A549 (cell line): ENCODE data around the gene GLRA2.

Experiments used
- CEBPB ChIP-seq, 2 experiments: fragments of >200 bp in 1 of 2; sonication (Bioruptor Twin) in 1 of 2; formaldehyde crosslinking in 1 of 2; IDR thresholded peaks; 2 replicates each; pipeline ENCODE4 v1.6.1; 2012 to 2016
- CHD2 ChIP-seq: fragments of 150-350 bp; IDR thresholded peaks from 2 replicates; pipeline ENCODE4 v1.6.1; 2014; ENCODE audit warnings: low read length; ENCODE audit not compliant: partially characterized antibody
- CHD4 ChIP-seq: fragments of 200-600 bp; sonication (generic); IDR thresholded peaks from 2 replicates; pipeline ENCODE4 v1.6.1; 2016; ENCODE audit warnings: antibody characterized with exemption, mild to moderate bottlenecking, borderline replicate concordance
- CTCF ChIP-seq: fragments of >200 bp; sonication (Bioruptor Twin); formaldehyde crosslinking; IDR thresholded peaks from 3 replicates; pipeline ENCODE4 v1.5.1; 2016
- EP300 ChIP-seq, 2 experiments: fragments of >200 bp; sonication (Bioruptor Twin); formaldehyde crosslinking; IDR thresholded peaks; 2 replicates in 1 of 2; 3 replicates in 1 of 2; pipeline ENCODE4 v1.6.1; 2016 to 2017
- HDAC2 ChIP-seq: fragments of 200-600 bp; sonication (generic); IDR thresholded peaks from 2 replicates; pipeline ENCODE4 v1.6.1; 2016
- HOXA7 ChIP-seq: fragments of 250-450 bp; sonication (Bioruptor Pico); IDR thresholded peaks from 2 replicates; pipeline ENCODE4 v1.5.0; 2020; ENCODE audit warnings: mild to moderate bottlenecking, moderate library complexity
- JUNB ChIP-seq: fragments of >200 bp; sonication (Bioruptor Twin); formaldehyde crosslinking; IDR thresholded peaks from 2 replicates; pipeline ENCODE4 v1.6.1; 2016
- NPAS2 ChIP-seq: fragments of 250-450 bp; sonication (Bioruptor Pico); IDR thresholded peaks from 2 replicates; pipeline ENCODE4 v1.8.0; 2022; ENCODE audit warnings: mild to moderate bottlenecking, moderate library complexity, borderline replicate concordance
- POLR2A ChIP-seq: IDR thresholded peaks from 2 replicates; pipeline ENCODE4 v1.6.1; 2012; ENCODE audit warnings: mild to moderate bottlenecking, low read length
- RAD21 ChIP-seq, 2 experiments: fragments of >200 bp in 1 of 2; sonication (Bioruptor Twin) in 1 of 2; formaldehyde crosslinking in 1 of 2; IDR thresholded peaks in 1 of 2; conservative IDR thresholded peaks in 1 of 2; 2 replicates in 1 of 2; 3 replicates in 1 of 2; pipeline ENCODE4 v1.6.1; 2012 to 2018; ENCODE audit warnings: inconsistent platforms in 1 of 2
- REST ChIP-seq: fragments of 200-600 bp; sonication (generic); IDR thresholded peaks from 2 replicates; pipeline ENCODE4 v1.6.1; 2016; ENCODE audit warnings: antibody characterized with exemption, mild to moderate bottlenecking, moderate library complexity
- ZC3H11A ChIP-seq: fragments of 450-650 bp; IDR thresholded peaks from 2 replicates; pipeline ENCODE4 v1.6.1; 2014; ENCODE audit warnings: antibody characterized with exemption, mild to moderate bottlenecking

GRCh38 chrX:14594521-14594920 lies 65.2 kb downstream of the GLRA2 start:
- TF ChIP-seq HOXA7 (CRISPR knock-in tag) (no peak), NPAS2 (CRISPR knock-in tag) (no peak), CEBPB (IDR thresholded peaks at IDR 0.05) (no peak), EP300 (IDR thresholded peaks at IDR 0.05) (no peak), REST (no peak), CTCF (no peak), RAD21 (conservative IDR thresholded peaks at IDR 0.05 in 1 of 2, IDR thresholded peaks at IDR 0.05 in 1 of 2) (no peak), POLR2A (no peak), CHD4 (no peak), JUNB (no peak), HDAC2 (no peak), ZC3H11A (no peak), CHD2 (no peak)
